Neural cell (in vitro differentiated cells): ENCODE data around the gene EPHA4. TPM values are rescaled to one million over a fixed set of nuclear protein-coding genes. Genes with fewer than 3 reads are reported as not detected.

Experiments
- H2AFZ ChIP-seq: fragments of 200-600, 300-800 bp; sonication (generic), shearing (Covaris generic); 2 replicates; pipeline ENCODE4 v1.6.0; 2014; ENCODE audit warnings: low read depth, mild to moderate bottlenecking, antibody characterized with exemption, low read length, moderate library complexity
- H3F3A ChIP-seq: fragments of 200-600 bp; shearing (Covaris generic); 2 replicates; pipeline ENCODE4 v1.6.1; 2016; ENCODE audit warnings: mild to moderate bottlenecking, moderate library complexity, mixed read lengths, antibody characterized with exemption, low read length; ENCODE audit not compliant: insufficient read depth, poor library complexity, severe bottlenecking
- H3K27ac ChIP-seq: fragments of 200-600, 300-800 bp; sonication (generic), shearing (Covaris generic); 2 replicates; pipeline ENCODE4 v1.5.1; 2014; ENCODE audit warnings: mild to moderate bottlenecking, low read length, moderate library complexity
- H3K27me3 ChIP-seq: fragments of 300-800, 200-600 bp; sonication (generic), shearing (Covaris generic); 2 replicates; pipeline ENCODE4 v1.6.0; 2014; ENCODE audit warnings: mild to moderate bottlenecking, low read depth, low read length, moderate library complexity; ENCODE audit not compliant: insufficient read depth
- H3K36me3 ChIP-seq: fragments of 300-800, 200-600 bp; sonication (generic), shearing (Covaris generic); 2 replicates; pipeline ENCODE4 v1.5.1; 2014; ENCODE audit warnings: mild to moderate bottlenecking, antibody characterized with exemption, low read length, moderate library complexity; ENCODE audit not compliant: insufficient read depth
- H3K4me2 ChIP-seq: fragments of 300-800, 200-600 bp; sonication (generic), shearing (Covaris generic); 2 replicates; pipeline ENCODE4 v1.6.0; 2014; ENCODE audit warnings: mild to moderate bottlenecking, low read length
- H3K4me3 ChIP-seq: fragments of 300-800, 200-600 bp; sonication (generic), shearing (Covaris generic); 2 replicates; pipeline ENCODE4 v1.5.1; 2014; ENCODE audit warnings: mild to moderate bottlenecking, low read length, moderate library complexity
- H3K79me2 ChIP-seq: fragments of 200-600 bp; shearing (Covaris generic); replicated peaks from 2 replicates; pipeline ENCODE4 v1.6.0; 2014; ENCODE audit warnings: mild to moderate bottlenecking, low read length, moderate library complexity; ENCODE audit not compliant: insufficient read depth
- H3K9ac ChIP-seq: fragments of 300-800, 200-600 bp; sonication (generic), shearing (Covaris generic); 2 replicates; pipeline ENCODE4 v1.6.1; 2016; ENCODE audit warnings: mild to moderate bottlenecking, low read length, mixed read lengths
- H3K9me2 ChIP-seq: fragments of 200-600 bp; shearing (Covaris generic); 2 replicates; pipeline ENCODE4 v1.6.1; 2016; ENCODE audit warnings: mild to moderate bottlenecking, low read length, mixed read lengths; ENCODE audit not compliant: insufficient read depth
- H3K9me3 ChIP-seq: fragments of 200-600, 300-800 bp; sonication (generic), shearing (Covaris generic); 2 replicates; pipeline ENCODE4 v1.6.1; 2016; ENCODE audit warnings: mild to moderate bottlenecking, mixed run types, low read length, moderate library complexity, mixed read lengths
- H4K20me1 ChIP-seq: fragments of 200-600 bp; shearing (Covaris generic); 2 replicates; pipeline ENCODE4 v1.6.1; 2016; ENCODE audit warnings: mild to moderate bottlenecking, mixed run types; ENCODE audit not compliant: insufficient read depth
- CTCF ChIP-seq: fragments of 450-650 bp; IDR thresholded peaks from 2 replicates; pipeline ENCODE4 v1.5.1; 2014; ENCODE audit warnings: antibody characterized with exemption, mild to moderate bottlenecking, moderate library complexity; ENCODE audit not compliant: poor library complexity, severe bottlenecking
- EP300 ChIP-seq: fragments of 450-650 bp; conservative IDR thresholded peaks from 2 replicates; pipeline ENCODE4 v1.6.1; 2014; ENCODE audit warnings: antibody characterized with exemption, mild to moderate bottlenecking, moderate library complexity; ENCODE audit not compliant: poor library complexity, severe bottlenecking
- EZH2 ChIP-seq: fragments of 200-600, 300-800 bp; shearing (Covaris generic), sonication (generic); IDR thresholded peaks from 2 replicates; pipeline ENCODE4 v1.6.1; 2014; ENCODE audit warnings: antibody characterized with exemption, low read length, borderline replicate concordance, mild to moderate bottlenecking; ENCODE audit not compliant: insufficient read depth, poor library complexity, severe bottlenecking
- MXI1 ChIP-seq: fragments of 450-650 bp; conservative IDR thresholded peaks from 2 replicates; pipeline ENCODE4 v1.6.1; 2014; ENCODE audit warnings: antibody characterized with exemption, mild to moderate bottlenecking; ENCODE audit not compliant: poor library complexity, severe bottlenecking
- POLR2AphosphoS5 ChIP-seq: IDR thresholded peaks from 2 replicates; pipeline ENCODE4 v1.6.1; 2012
- RAD21 ChIP-seq: fragments of 450-650 bp; conservative IDR thresholded peaks from 2 replicates; pipeline ENCODE4 v1.6.1; 2014; ENCODE audit warnings: antibody characterized with exemption, mild to moderate bottlenecking, moderate library complexity
- SMC3 ChIP-seq: fragments of 450-650 bp; conservative IDR thresholded peaks from 2 replicates; pipeline ENCODE4 v1.6.1; 2014; ENCODE audit warnings: antibody characterized with exemption, mild to moderate bottlenecking, moderate library complexity; ENCODE audit not compliant: poor library complexity
- TAF1 ChIP-seq: IDR thresholded peaks from 2 replicates; pipeline ENCODE4 v1.6.1; 2012; ENCODE audit warnings: low read depth
- polyA plus RNA-seq: library from polyadenylated mRNA; depleted of rRNA; stranded (reverse); fragments of >200 nt; gene quantifications from 2 replicates; pipeline ENCODE4 v1.2.3, GENCODE V29; 2014
- TF ChIP-seq, protein P1 (sequence below): IDR thresholded peaks from 2 replicates; pipeline ENCODE4 v1.6.1; 2012; ENCODE audit warnings: borderline replicate concordance

Gene EPHA4
- polyA plus RNA-seq, 1 donor from 2014 or later = 71.1 TPM

- H3K36me3 ChIP-seq = no peaks in the 10 kb centered on the region
Measured at GRCh38 chr2:221442128-221442527, 130.0 kb downstream of the EPHA4 start.

GRCh38 chr2:221439761-221440479 lies 132.2 kb downstream of the EPHA4 start:
- H3K36me3 ChIP-seq = no peaks in the 10 kb centered on the region

More at GRCh38 chr2:221442128-221442527, 130.0 kb downstream of the EPHA4 start:
- Histone ChIP-seq H3K27me3 (no peaks in the 10 kb centered on the region), H3K4me3 (no peak overlapping the region), H3K9me2 (no peaks in the 10 kb centered on the region), H2AFZ (no peak overlapping the region), H4K20me1 (no peaks in the 10 kb centered on the region), H3K4me2 (no peak overlapping the region), H3K9ac (no peak overlapping the region), H3K27ac (no peak overlapping the region), H3K79me2 (no peaks in the 10 kb centered on the region), H3F3A (peaks cover 2% of the 10 kb centered on the region), H3K9me3 (no peaks in the 10 kb centered on the region)
- TF ChIP-seq EZH2 (no peak), POLR2AphosphoS5 (no peak)

DNA sequence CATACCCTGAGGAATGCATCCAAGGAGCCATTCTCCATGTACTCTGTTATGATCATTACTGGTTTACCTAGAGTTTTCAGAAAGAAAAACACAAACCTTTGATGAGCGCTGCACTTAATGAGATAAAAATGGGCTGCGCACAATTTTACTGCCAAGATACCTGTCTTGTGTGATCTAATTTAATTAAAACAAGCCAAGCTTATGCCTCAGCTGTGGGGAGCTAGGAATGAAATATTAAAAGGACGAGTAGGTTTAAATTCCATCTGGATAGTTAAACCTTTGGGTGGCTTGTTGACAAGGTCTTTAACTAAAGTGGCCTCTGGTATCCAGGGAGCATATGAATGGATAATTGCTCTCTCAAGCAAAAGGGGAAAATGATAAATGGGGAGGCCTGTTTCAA lies 135.0 kb downstream of the EPHA4 start:
- Histone ChIP-seq H3K9ac (no peak overlapping the region), H3F3A (peaks cover 2% of the 10 kb centered on the region), H3K9me3 (no peaks in the 10 kb centered on the region), H3K79me2 (no peaks in the 10 kb centered on the region), H3K4me3 (no peak overlapping the region), H2AFZ (no peak overlapping the region), H3K4me2 (no peak overlapping the region), H3K27ac (no peak overlapping the region), H3K9me2 (no peaks in the 10 kb centered on the region), H3K36me3 (no peaks in the 10 kb centered on the region), H4K20me1 (no peaks in the 10 kb centered on the region), H3K27me3 (no peaks in the 10 kb centered on the region)
- TF ChIP-seq MXI1 (no peak), SMC3 (no peak), TAF1 (no peak), POLR2AphosphoS5 (no peak), EZH2 (no peak), CTCF (no peak), EP300 (no peak), RAD21 (no peak)
- TF ChIP-seq, protein P1, sequence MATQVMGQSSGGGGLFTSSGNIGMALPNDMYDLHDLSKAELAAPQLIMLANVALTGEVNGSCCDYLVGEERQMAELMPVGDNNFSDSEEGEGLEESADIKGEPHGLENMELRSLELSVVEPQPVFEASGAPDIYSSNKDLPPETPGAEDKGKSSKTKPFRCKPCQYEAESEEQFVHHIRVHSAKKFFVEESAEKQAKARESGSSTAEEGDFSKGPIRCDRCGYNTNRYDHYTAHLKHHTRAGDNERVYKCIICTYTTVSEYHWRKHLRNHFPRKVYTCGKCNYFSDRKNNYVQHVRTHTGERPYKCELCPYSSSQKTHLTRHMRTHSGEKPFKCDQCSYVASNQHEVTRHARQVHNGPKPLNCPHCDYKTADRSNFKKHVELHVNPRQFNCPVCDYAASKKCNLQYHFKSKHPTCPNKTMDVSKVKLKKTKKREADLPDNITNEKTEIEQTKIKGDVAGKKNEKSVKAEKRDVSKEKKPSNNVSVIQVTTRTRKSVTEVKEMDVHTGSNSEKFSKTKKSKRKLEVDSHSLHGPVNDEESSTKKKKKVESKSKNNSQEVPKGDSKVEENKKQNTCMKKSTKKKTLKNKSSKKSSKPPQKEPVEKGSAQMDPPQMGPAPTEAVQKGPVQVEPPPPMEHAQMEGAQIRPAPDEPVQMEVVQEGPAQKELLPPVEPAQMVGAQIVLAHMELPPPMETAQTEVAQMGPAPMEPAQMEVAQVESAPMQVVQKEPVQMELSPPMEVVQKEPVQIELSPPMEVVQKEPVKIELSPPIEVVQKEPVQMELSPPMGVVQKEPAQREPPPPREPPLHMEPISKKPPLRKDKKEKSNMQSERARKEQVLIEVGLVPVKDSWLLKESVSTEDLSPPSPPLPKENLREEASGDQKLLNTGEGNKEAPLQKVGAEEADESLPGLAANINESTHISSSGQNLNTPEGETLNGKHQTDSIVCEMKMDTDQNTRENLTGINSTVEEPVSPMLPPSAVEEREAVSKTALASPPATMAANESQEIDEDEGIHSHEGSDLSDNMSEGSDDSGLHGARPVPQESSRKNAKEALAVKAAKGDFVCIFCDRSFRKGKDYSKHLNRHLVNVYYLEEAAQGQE = no peak

More at GRCh38 chr2:221439761-221440479, 132.2 kb downstream of the EPHA4 start:
- Histone ChIP-seq H3K27ac (peak overlapping the region; percentile 75), H3K79me2 (no peaks in the 10 kb centered on the region), H3K4me2 (no peak overlapping the region), H3K9me2 (no peaks in the 10 kb centered on the region), H3K9ac (peak overlapping the region; percentile 36), H3F3A (peaks cover 2% of the 10 kb centered on the region), H3K4me3 (peak overlapping the region; percentile 40), H3K9me3 (no peaks in the 10 kb centered on the region), H4K20me1 (no peaks in the 10 kb centered on the region), H2AFZ (no peak overlapping the region), H3K27me3 (no peaks in the 10 kb centered on the region)
- TF ChIP-seq RAD21 (no peak), EZH2 (no peak)
